B cell (primary cell): Measurements from ENCODE around the gene TSC1. TPM values are rescaled to one million over a fixed set of nuclear protein-coding genes. Genes with fewer than 3 reads are reported as not detected.
A peak's percentile ranks its signal among the peaks of the same experiment; 100 is the strongest.

Source experiments
- ATAC-seq: fragments of 200-7000 bp; cut with Tn5 transposase; one replicate; pipeline ENCODE4 v1.10.0; 2021; ENCODE audit warnings: low read depth, mild to moderate bottlenecking, moderate number of reproducible peaks, moderate library complexity
- CTCF ChIA-PET: fragments of 350-600 bp; sonication (Branson Sonifier 250); formaldehyde crosslinking; loops from one replicate; lab custom pipeline; 2021; ENCODE audit warnings: antibody characterized with exemption, inconsistent platforms; lab: Charles Lee
- POLR2A ChIA-PET: fragments of 350-600 bp; sonication (Branson Sonifier 250); formaldehyde crosslinking; loops from one replicate; lab custom pipeline; 2021; ENCODE audit warnings: antibody characterized with exemption; lab: Charles Lee
- DNase-seq: peaks from one replicate; pipeline ENCODE4 v3.0.0; 2013
- H2AFZ ChIP-seq: 2 replicates; pipeline ENCODE4 v1.6.1; 2012; ENCODE audit warnings: mild to moderate bottlenecking, low read depth, low read length; ENCODE audit not compliant: insufficient read depth, poor library complexity, severe bottlenecking
- H3K27ac ChIP-seq, 2 donors: 1 replicate in 1 of 2; 2 replicates in 1 of 2; pipeline ENCODE4 v1.5.1; 2012 to 2013; ENCODE audit warnings: low read length in 2 of 2, mild to moderate bottlenecking in 2 of 2, moderate library complexity in 1 of 2
- H3K27me3 ChIP-seq, 4 experiments: fragments of 200-600 bp in 1 of 4; sonication (generic) in 1 of 4; replicated peaks in 1 of 4; 1 replicate in 2 of 4; 2 replicates in 2 of 4; pipeline versions ENCODE4 v1.6.1 to v1.7.0; 2013 to 2016; ENCODE audit warnings: low read length in 3 of 4, mild to moderate bottlenecking in 2 of 4, mixed read lengths in 1 of 4, moderate library complexity in 1 of 4; ENCODE audit not compliant: insufficient read depth in 4 of 4, control insufficient read depth in 3 of 4; ENCODE audit errors: control extremely low read depth in 1 of 4
- H3K36me3 ChIP-seq, 2 experiments: replicated peaks in 1 of 2; 1 replicate in 1 of 2; 2 replicates in 1 of 2; pipeline versions ENCODE4 v1.6.1 to v1.7.1; 2013; ENCODE audit warnings: low read length in 1 of 2; ENCODE audit not compliant: insufficient read depth in 2 of 2, control insufficient read depth in 1 of 2; ENCODE audit errors: control extremely low read depth in 1 of 2, extremely low read depth in 1 of 2
- H3K4me1 ChIP-seq, 2 donors: fragments of 200-600 bp in 1 of 2; sonication (generic) in 1 of 2; 1 replicate in 1 of 2; 2 replicates in 1 of 2; pipeline versions ENCODE4 v1.5.1 to v1.6.1; 2013 to 2017; ENCODE audit warnings: low read length in 2 of 2; ENCODE audit not compliant: control insufficient read depth in 2 of 2, insufficient read depth in 2 of 2
- H3K4me2 ChIP-seq: replicated peaks from 2 replicates; pipeline ENCODE3; 2012; ENCODE audit warnings: mild to moderate bottlenecking, low read depth, low read length; ENCODE audit not compliant: poor library complexity, severe bottlenecking
- H3K4me3 ChIP-seq, 5 experiments: fragments of 200-600 bp in 1 of 5; sonication (generic) in 1 of 5; 1 replicate in 3 of 5; 2 replicates in 2 of 5; pipeline versions ENCODE4 v1.5.1 to v1.7.0; 2011 to 2016; ENCODE audit warnings: low read length in 4 of 5, mild to moderate bottlenecking in 4 of 5, low read depth in 2 of 5, control low read depth in 1 of 5, moderate library complexity in 1 of 5; ENCODE audit not compliant: insufficient read depth in 1 of 5; ENCODE audit errors: control extremely low read depth in 1 of 5, extremely low read depth in 1 of 5
- H3K79me2 ChIP-seq: fragments of 200-600 bp; sonication (generic); one replicate; pipeline ENCODE4 v1.6.0; 2016; ENCODE audit warnings: low read length; ENCODE audit not compliant: control insufficient read depth, insufficient read depth
- H3K9ac ChIP-seq: fragments of 200-600 bp; sonication (generic); 2 replicates; pipeline ENCODE4 v1.6.1; 2017; ENCODE audit warnings: mild to moderate bottlenecking, low read length, moderate library complexity
- H3K9me3 ChIP-seq, 3 donors: one replicate each; pipeline versions ENCODE4 v1.6.1 to v1.7.1; 2013; ENCODE audit warnings: low read length in 2 of 3; ENCODE audit not compliant: control insufficient read depth in 2 of 3, insufficient read depth in 1 of 3; ENCODE audit errors: control extremely low read depth in 1 of 3
- H4K20me1 ChIP-seq: 2 replicates; pipeline ENCODE4 v1.6.0; 2012; ENCODE audit warnings: mild to moderate bottlenecking, low read length; ENCODE audit not compliant: insufficient read depth, control insufficient read depth, poor library complexity, severe bottlenecking
- H3K27ac Mint-ChIP-seq: one replicate; pipeline ENCODE4 v1.8.0; 2021; ENCODE audit warnings: mixed read lengths
- H3K27me3 Mint-ChIP-seq: one replicate; pipeline ENCODE4 v1.8.0; 2021; ENCODE audit warnings: mixed read lengths
- H3K4me1 Mint-ChIP-seq: one replicate; pipeline ENCODE4 v1.8.0; 2021; ENCODE audit warnings: mixed read lengths
- H3K4me3 Mint-ChIP-seq: one replicate; pipeline ENCODE4 v1.8.0; 2021; ENCODE audit warnings: mixed read lengths
- H3K9me3 Mint-ChIP-seq: one replicate; pipeline ENCODE4 v1.8.0; 2022; ENCODE audit warnings: mixed read lengths; ENCODE audit not compliant: insufficient read depth
- CTCF ChIP-seq: fragments of 200-600 bp; IDR thresholded peaks from one replicate; pipeline ENCODE4 v1.8.0; 2022; ENCODE audit warnings: antibody characterized with exemption, mild to moderate bottlenecking
- EZH2 ChIP-seq: IDR thresholded peaks from 2 replicates; pipeline ENCODE4 v1.6.1; 2012; ENCODE audit warnings: borderline replicate concordance, low read depth, mild to moderate bottlenecking, moderate library complexity, low read length; ENCODE audit not compliant: insufficient read depth, poor library complexity, severe bottlenecking
- WGBS: methylation state at CpG from one replicate; pipeline ENCODE4 v1.1.5; 2013; ENCODE audit warnings: missing lambda C conversion rate; ENCODE audit not compliant: insufficient coverage; 5-methylcytosine and 5-hydroxymethylcytosine counted together
- intact Hi-C: fragments of 100-400 bp; cut with micrococcal nuclease; formaldehyde crosslinking; loops from one replicate; pipeline ENCODE4 v1.10.0; 2022
- polyA plus RNA-seq: library from polyadenylated mRNA; depleted of rRNA; stranded (reverse); fragments of >200 nt; gene quantifications from 2 replicates; pipeline ENCODE4 v1.2.3, GENCODE V29; 2012
- total RNA-seq, 2 donors: library from RNA; stranded (reverse); fragments of 120-200 nt in 1 of 2; gene quantifications; 1 replicate in 1 of 2; 2 replicates in 1 of 2; pipeline versions ENCODE4 v1.2.3 to v1.2.4, GENCODE V29; 2013 to 2022

The TSC1 gene
- total and polyA plus RNA-seq, 2 donors (not counting 1 experiment from before 2014, with no cell fraction given): 34.4 to 102 TPM

GRCh38 chr9:132873403-132873802 is 71.0 kb downstream of the TSC1 start:
- ChIA-PET CTCF (no interaction called here), POLR2A (no interaction called here)
- DNase-seq: no peak
- Mint-ChIP-seq H3K27me3 (no peaks in the 10 kb centered on the region), H3K27ac (no peak overlapping the region), H3K4me1 (peaks cover 7% of the 10 kb centered on the region), H3K9me3 (no peaks in the 10 kb centered on the region), H3K4me3 (peak overlapping the region; percentile 6)
- no peak overlapping the region for H3K27ac ChIP-seq
- no peak for ATAC-seq
- no peaks in the 10 kb centered on the region for H4K20me1 ChIP-seq
- no peaks in the 10 kb centered on the region for H3K27me3 ChIP-seq
- no peaks in the 10 kb centered on the region for H3K9me3 ChIP-seq
- no peak overlapping the region for H3K9ac ChIP-seq
- intact Hi-C loops: no loop called here
- no peak overlapping the region for H3K4me2 ChIP-seq
- WGBS: 58% methylated on average over 4 of the region's 7 CpGs
- H3K36me3 ChIP-seq: no peaks in the 10 kb centered on the region
- H2AFZ ChIP-seq: peak overlapping the region; percentile 46
- H3K79me2 ChIP-seq: no peaks in the 10 kb centered on the region
- peaks cover 0 to 8% of the 10 kb centered on the region in 2 donors for H3K4me1 ChIP-seq
- TF ChIP-seq CTCF: no peak
- TF ChIP-seq EZH2: no peak
- H3K4me3 ChIP-seq: no peak overlapping the region

GRCh38 chr9:132869266-132869665 is 75.2 kb downstream of the TSC1 start:
- Histone ChIP-seq H3K27me3 (no peaks in the 10 kb centered on the region), H3K9ac (no peak overlapping the region), H3K79me2 (no peaks in the 10 kb centered on the region), H2AFZ (no peak overlapping the region), H3K4me2 (no peak overlapping the region), H3K36me3 (no peaks in the 10 kb centered on the region), H3K4me1 (no peaks in the 10 kb centered on the region), H4K20me1 (no peaks in the 10 kb centered on the region), H3K9me3 (no peaks in the 10 kb centered on the region), H3K27ac (no peak overlapping the region), H3K4me3 (no peak overlapping the region)
- Mint-ChIP-seq H3K9me3 (no peaks in the 10 kb centered on the region), H3K4me1 (peaks cover 3% of the 10 kb centered on the region), H3K27me3 (no peaks in the 10 kb centered on the region), H3K4me3 (no peak overlapping the region), H3K27ac (no peak overlapping the region)
- no peak for DNase-seq
- 96% methylated on average over 9 of the region's 9 CpGs for WGBS
- ChIA-PET CTCF (no interaction called here), POLR2A (no interaction called here)
- intact Hi-C loops: no loop called here
- no peak for ATAC-seq
- TF ChIP-seq CTCF (no peak), EZH2 (no peak)
